ENCODE results near the gene PPT2. TPM values are rescaled to one million over a fixed set of nuclear protein-coding genes. Genes with fewer than 3 reads are reported as not detected.

Gene PPT2
- total and polyA plus RNA-seq, 2 of the 13 experiments (the other 11 are each of a cell fraction or from before 2014, with no cell fraction given): 39.2 to 61.8 TPM

- TF ChIP-seq ZHX1 (CRISPR knock-in tag; IDR thresholded peaks at IDR 0.05; ENCODE audit: low read depth) (no peak), ZNF580 (CRISPR knock-in tag; IDR thresholded peaks at IDR 0.05; ENCODE audit: borderline replicate concordance, low read depth) (0 out of 2 replicates have a peak, but pooled peaks have one; percentile 54), SMYD3 (CRISPR knock-in tag; IDR thresholded peaks at IDR 0.05) (no peak), REST (IDR thresholded peaks at IDR 0.05; ENCODE audit: borderline replicate concordance in 1 of 2, low read depth in 1 of 2, low read length in 2 of 2) (no peak), TOPORS (CRISPR knock-in tag; IDR thresholded peaks at IDR 0.05) (no peak), AKAP8 (CRISPR knock-in tag; IDR thresholded peaks at IDR 0.05) (no peak), FOXA3 (CRISPR knock-in tag; IDR thresholded peaks at IDR 0.05) (peak; percentile 50; the same call in 1 of the 2 replicates), ZNF746 (CRISPR knock-in tag; IDR thresholded peaks at IDR 0.05) (no peak), SOX5 (CRISPR knock-in tag; IDR thresholded peaks at IDR 0.05; ENCODE audit: borderline replicate concordance) (peak; percentile 65; the same call in 1 of the 2 replicates), ATM (IDR thresholded peaks at IDR 0.05; ENCODE audit: borderline replicate concordance) (no peak), E2F5 (CRISPR knock-in tag; conservative IDR thresholded peaks at IDR 0.05) (no peak), TOE1 (CRISPR knock-in tag; IDR thresholded peaks at IDR 0.05) (no peak), CTCF (CRISPR knock-in tag; IDR thresholded peaks at IDR 0.05) (no peak), ATAD3A (CRISPR knock-in tag; IDR thresholded peaks at IDR 0.05) (no peak), NFIB (CRISPR knock-in tag; IDR thresholded peaks at IDR 0.05; ENCODE audit: borderline replicate concordance) (no peak), HOMEZ (CRISPR knock-in tag; IDR thresholded peaks at IDR 0.05; ENCODE audit: low read depth) (0 out of 2 replicates have a peak, but pooled peaks have one; percentile 16)
These were observed 24.0 kb downstream of the PPT2 start, which contains the start of gene RNF5 (continued) for GRCh38 chr6:32177788-32178546.
